HG03439 (cell line): ENCODE measurements around the gene TFRC.
"Not testable (repeated sequence)": the region's sequence is repeated elsewhere in the genome, so short reads cannot be mapped to it uniquely, and the experiment has no call there.

Experiments used
- ATAC-seq: cut with Tn5 transposase; IDR thresholded peaks from one replicate; pipeline ENCODE4 v1.9.1; 2021; ENCODE audit warnings: mild to moderate bottlenecking, moderate library complexity; ENCODE audit not compliant: unreplicated experiment

The TFRC gene

DNA sequence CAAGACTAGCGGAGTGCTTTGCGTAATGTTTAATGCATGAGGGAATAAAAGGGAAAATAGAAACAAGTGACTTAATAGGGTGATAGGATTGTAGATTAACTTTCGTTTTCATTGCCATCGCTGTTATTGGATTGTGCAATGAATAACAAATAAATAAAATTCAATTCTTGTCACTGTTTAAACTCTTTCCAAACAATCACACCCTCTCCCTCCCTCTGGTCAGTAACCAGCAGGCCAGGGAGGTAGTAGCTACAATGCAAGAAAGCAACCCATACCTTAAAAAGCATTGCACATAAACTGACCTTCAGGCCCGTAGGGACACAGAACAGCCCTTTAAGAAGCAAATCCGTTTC is 705 bp upstream of the TFRC start:
- ATAC-seq = peak; percentile 2

DNA sequence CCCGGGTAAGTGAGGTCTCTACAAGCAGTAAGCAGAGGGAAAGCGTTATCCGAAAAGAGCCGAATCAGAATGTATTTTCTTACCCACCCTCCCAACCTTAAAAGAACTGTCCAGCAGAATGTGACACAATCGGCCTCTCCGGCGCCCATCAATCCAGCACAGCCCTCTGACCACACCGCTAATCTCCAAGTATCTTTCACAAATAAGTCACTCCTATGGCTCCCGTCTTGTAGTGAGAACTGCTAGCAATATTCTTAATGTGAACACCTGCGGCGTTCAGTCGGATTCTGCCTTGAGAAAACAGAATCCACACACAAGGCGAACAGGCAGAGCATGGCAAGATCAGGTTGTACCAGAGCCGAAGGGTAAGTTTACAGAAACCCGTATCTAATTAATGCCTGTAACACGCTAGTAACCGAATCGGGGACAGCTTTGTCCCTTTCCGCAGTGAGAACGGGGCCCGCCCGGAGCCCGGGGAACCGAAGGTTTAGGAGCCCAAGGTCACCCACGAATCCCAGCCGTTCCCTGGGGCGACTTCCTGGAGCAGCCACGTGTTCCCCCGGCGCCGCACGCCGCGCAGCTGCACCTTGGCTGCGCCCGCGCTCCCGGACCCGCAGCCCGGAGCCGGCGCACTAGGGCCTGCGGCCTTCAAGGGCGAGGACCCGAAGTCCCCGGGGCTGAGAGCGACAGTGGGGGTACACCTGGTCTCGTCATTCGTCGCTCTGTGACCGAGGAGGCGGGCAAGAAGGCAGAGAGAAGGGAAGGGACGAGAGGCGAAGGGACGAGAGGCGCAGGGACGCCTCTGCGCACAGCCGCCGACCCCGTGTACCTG is 672 bp downstream of the TFRC start:
- peak; percentile 29 for ATAC-seq

DNA sequence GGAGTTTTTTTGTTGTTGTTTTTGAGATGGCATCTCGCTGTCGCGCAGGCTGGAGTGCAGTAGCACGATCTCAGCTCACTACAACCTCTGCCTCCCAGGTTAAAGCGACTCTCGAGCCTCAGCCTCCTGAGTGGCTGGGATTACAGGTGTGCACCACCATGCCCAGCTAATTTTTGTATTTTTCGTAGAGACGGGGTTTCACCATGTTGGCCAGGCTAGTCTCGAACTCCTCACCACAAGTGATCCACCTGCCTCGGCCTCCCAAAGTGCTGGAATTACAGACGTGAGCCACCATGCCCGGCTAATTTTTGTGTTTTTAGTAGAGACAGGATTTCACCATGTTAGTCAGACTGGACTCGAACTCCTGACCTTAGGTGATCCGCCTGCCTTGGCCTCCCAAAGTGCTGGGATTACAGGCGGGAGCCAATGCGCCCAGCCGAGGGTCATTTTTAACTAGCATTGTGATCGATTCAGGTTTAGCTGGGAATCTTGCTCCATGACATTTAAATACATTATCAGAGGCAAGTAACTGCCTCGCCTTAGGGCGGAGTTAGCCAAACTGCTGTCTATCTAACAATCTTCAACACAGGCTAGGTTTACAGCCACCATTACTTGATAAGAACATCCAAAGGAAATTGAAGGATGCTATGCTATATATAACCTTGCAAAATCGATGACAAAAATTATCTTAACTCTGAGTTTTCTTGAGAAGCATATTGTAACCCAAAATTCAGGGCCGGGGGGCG is 1.6 kb downstream of the TFRC start:
- not testable (repeated sequence) for ATAC-seq

DNA sequence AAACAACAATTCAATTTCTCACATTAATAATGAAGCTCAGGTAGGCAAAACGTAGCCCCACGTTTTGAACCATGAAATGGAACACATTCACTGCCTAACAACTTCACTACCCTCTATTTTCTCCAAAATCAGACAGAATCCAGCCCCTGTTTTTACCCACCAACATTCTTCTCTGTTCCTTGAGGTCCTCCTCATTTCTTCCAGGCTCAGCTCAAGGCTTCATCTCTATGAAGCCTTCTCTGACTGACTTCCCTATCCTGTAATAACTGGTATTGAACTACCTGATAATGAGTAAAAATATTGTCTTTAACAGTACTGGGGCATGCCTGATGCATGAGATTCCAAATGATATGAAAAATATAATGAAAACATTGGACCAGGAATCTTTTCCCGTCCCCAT is 2.2 kb downstream of the TFRC start:
- ATAC-seq = no peak

DNA sequence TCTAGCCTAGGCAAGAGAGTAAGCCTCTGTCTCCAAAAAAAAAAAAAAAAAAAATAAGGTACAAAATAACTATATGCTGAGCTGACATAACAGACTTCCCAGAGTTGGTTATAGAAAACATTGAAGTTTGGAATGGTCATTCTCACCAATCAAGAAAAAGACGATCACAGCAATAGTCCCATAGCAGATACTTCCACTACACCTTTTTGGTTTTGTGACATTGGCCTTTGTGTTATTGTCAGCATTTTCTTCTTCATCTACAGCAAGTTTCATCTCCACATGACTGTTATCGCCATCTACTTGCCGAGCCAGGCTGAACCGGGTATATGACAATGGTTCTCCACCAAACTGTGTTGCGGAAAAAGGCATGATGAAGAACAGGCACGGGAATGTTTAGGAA is 6.9 kb downstream of the TFRC start:
- ATAC-seq = no peak

DNA sequence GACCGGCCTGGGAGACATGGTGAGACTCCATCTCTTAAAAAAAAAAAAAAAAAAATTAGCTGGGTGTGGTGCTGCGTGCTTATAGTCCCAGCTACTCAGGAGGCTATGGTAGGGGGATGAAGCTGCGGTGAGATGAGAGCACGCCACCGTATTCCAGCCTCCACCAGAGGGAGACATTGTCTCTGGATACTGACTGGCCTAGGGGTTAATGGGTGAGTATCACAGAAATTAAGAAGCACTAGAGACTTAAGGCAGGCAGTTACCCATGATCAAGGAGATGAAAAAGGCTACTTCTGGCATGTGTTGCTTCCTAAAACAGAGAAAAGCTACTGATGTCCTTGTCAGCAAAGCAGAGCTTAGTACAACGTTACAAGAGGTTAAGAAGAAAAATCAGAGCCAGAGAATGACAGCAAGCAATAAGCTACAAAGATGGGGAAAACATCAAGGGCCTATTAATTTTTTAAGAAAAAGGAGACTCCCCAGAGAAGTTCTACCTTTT is 8.6 kb downstream of the TFRC start:
- ATAC-seq = peak; percentile 53

DNA sequence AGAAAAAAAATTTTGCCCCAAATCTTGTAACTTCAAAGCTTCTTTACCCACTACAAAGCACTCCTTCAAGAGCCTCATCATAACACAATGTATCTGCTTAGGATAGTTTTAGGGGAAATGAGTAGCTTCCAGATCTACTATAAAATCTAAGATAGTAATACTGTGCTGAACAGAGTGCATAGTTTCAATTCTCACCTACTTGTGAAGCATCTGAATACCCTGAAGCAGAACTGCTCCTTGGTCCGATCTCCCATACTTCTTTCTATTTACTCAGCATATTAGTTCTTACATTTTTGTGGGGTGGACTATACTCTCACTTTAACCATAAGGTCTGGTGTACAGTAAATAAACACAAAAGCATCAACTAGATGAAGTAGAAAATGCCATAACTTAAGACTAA is 9.6 kb downstream of the TFRC start:
- ATAC-seq = no peak

DNA sequence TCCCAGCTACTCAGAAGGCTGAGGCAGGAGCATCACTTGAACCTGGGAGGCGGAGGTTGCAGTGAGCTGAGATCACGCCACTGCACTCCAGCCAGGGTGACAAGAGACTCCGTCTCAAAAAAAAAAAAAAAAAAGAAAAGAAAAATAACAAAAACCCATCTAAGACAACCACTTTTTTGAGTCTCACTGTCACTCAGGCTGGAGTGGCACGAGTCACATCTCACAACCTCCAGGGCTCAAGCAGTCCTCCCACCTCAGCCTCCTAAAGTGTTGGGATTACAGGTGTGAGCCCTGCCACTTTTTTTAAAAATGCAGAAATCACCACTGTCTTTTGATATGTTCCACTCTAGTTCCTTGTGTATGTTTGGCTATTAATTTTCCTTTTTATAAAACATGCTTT is 13.1 kb downstream of the TFRC start:
- not testable (repeated sequence) for ATAC-seq

DNA sequence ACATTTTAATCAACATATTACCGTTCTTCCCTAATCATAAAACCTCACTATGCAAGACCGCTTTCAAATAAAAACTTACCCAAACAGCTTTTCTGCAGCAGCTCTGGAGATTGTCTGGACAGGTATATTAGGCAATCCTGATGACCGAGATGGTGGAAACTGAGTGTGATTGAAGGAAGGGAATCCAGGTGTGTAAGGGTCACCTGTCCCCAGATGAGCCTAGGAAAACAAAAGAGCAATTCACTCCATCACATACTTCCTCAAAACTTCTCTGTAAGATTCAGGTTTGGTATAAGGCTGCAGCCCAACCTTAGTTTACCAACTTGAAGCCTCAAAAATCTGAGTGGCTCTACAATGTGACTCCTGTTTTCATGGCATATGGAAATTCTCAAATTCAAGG is 14.5 kb downstream of the TFRC start:
- no peak for ATAC-seq

DNA sequence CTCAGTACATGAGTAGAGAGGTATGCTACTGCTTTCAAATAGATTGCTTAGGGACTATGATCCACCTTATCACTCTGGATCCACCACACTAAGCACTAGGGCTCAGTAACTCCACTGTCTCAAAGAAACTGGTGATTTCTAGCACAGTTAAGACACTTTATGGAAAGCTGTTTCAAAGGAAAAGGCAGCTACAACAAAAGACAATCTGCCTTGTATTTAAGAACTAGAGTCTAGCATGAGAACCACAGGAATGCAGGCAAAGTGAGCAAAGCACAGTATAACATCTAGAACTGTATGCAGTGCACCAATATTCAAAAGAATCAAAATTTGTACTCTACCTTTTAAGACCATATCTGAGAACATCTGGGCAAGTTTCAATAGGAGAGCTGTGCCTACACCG is 17.9 kb downstream of the TFRC start:
- ATAC-seq = no peak

DNA sequence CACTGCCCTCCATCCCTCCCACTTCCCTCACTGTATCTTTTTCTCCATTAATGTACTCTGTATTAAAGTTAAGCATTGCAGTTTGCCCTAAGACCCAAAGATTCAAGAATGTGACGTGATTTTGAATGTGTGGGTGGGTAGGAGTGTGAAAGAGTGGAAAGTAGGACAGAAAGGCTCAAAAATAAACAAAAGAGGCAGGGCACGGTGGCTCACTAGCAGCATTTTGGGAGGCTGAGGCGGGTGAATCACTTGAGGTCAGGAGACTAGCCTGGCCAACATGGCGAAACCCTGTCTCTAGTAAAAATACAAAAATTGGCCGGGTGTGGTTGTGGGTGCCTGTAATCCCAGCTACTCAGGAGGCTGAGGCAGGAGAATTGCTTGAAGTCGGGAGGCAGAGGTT is 18.4 kb downstream of the TFRC start:
- ATAC-seq = no peak

DNA sequence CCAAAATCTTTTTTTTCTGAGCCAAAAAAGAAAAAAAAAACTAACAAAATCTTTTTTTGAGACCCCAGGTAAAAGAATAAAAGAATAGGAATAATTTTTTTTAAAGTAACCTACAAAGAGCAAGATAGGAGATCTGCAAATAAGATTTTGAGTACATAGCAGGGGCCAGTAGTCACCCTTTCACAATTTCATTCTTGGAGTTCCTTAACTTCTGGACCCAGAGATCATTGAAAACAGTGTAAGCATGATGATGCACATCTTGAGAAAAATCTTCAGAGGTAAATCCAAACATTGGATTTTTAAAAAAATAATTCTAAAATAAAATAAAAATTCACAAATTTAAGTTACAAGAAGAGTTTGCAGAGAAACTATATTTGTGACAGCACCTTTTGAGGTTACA is 18.8 kb downstream of the TFRC start:
- ATAC-seq = no peak

DNA sequence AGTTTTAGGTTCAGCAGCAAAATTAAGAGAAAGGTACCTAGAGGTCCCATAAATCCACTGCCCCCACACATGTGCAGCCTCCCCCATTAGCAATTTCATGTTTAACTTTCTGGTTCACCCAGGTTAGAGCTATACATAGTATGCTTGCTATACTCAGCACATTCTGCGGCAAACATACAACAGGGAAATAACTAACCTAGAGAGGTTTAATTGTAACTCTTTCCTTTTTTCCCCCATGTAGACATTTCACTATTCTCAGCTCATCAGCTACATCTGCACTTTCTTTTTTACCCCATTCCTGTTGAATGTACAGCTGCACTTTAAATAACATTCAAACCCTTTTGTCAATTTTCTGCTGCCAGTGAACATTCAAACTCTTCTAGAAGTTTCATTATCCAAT is 21.1 kb downstream of the TFRC start:
- ATAC-seq = no peak

DNA sequence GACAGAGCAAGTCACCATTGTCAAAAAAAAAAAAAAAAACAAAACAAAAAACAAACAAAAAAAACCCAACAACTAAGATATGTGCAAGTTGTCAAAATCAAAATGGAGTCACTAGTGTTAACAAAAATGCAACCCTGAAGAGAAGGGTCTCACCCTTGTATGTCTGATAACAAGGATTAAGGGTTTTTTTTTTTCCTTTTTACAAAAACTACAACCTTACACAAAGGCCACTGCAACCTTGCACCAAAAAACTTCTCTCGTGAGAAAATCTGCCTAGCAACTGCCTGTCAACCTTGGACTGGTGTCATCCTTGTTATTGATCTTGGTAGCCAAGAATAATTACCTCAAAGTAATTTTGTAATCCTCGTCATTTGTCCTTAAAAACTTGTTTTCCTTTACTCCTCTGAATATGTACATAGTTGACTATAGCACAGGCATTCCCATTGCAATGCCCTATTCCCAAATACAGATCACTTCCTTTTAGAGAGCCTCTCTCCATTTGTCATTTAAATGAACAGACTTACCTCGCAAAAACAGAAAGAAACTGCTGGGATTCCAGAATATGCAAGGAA is 24.0 kb downstream of the TFRC start:
- ATAC-seq = no peak

DNA sequence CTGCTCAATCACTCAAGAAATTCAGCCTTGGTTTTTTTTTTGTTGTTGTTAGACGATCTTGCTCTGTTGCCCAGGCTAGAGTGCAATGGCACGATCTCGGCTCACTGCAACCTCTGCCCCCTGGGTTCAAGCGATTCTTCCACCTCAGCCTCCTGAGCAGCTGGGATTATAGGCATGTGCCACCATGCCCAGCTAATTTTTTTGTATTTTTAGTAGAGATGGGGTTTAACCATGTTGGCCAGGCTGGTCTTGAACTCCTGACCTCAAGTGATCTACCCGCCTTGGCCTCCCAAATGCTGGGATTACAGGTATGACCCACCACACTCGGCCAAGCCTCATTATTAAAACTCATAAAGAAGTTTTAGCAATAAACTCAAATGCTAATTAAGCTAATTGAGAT is 25.5 kb downstream of the TFRC start:
- ATAC-seq = not testable (repeated sequence)

DNA sequence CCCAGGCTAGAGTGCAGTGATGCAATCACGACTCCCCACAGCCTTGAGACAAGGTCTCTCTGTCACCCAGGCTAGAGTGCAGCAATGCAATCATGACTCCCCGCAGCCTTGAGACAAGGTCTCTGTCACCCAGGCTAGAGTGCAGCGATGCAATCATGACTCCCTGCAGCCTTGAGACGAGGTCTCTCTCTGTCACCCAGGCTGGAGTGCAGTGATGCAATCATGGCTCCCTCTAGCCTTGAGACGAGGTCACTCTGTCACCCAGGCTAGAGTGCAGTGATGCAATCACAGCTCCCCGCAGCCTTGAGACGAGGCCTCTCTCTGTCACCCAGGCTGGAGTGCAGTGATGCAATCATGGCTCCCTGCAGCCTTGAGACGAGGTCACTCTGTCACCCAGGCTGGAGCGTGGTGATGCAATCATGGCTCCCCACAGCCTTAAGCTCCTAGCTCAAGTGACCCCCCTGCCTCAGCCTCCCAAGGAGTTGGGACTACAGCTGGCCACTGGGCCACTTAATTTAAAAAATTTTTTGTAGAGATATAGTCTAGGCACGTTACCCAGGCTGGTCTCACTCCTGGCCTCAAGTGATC is 26.1 kb downstream of the TFRC start:
- no peak for ATAC-seq

DNA sequence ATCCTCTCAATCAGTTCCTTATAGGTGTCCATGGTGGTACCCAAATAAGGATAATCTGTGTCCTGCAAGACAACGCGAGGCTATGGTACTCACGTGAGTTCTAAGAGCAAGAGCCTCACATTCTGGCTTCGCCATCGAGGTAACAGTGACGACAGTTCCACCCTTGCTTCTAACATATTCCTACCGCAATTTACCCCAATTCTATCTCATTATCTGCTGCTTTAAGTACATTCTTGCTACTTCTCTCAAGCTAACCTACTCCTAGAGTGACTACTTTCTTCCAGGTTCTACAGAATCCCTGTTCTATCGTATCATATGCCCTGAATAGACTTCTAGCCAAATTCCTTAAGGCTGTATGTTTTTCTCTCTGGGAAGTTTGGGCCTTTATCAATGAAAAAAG is 26.6 kb downstream of the TFRC start:
- ATAC-seq = no peak

DNA sequence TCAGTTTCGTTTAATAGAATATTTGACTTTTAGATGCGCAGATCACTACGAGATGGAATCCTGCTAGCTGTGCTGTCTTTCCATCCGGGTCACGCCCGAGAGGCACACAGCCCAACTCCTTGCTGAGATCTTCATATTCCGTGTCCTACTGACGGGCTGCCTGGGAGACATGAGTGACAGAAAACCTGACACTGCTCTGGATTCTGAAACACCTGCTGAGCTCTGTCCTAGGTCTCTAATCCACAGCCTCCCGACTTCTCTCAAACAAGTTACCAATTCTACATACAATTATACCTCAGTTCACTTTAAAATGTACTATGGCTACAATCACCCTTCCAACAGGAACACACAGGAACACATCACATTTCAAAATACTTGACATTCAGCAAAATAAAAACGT is 27.2 kb downstream of the TFRC start:
- ATAC-seq = no peak

DNA sequence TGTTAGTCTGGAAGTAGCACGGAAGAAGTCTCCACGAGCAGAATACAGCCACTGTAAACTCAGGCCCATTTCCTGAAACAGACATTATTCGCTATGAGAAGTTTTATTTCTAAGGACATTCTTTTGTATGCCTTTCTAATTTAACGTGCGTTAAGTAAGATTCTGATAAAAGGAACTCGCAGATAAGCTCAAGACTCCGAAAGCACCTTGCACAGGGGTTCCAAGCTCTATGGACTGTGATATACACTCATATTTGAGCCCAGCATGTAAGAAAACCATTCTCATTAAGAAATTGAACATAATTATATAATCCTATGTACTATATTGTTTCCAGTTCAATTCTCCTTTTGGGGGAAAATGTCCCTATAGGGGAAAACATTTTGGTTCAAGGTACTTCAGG is 28.4 kb downstream of the TFRC start:
- ATAC-seq = no peak

DNA sequence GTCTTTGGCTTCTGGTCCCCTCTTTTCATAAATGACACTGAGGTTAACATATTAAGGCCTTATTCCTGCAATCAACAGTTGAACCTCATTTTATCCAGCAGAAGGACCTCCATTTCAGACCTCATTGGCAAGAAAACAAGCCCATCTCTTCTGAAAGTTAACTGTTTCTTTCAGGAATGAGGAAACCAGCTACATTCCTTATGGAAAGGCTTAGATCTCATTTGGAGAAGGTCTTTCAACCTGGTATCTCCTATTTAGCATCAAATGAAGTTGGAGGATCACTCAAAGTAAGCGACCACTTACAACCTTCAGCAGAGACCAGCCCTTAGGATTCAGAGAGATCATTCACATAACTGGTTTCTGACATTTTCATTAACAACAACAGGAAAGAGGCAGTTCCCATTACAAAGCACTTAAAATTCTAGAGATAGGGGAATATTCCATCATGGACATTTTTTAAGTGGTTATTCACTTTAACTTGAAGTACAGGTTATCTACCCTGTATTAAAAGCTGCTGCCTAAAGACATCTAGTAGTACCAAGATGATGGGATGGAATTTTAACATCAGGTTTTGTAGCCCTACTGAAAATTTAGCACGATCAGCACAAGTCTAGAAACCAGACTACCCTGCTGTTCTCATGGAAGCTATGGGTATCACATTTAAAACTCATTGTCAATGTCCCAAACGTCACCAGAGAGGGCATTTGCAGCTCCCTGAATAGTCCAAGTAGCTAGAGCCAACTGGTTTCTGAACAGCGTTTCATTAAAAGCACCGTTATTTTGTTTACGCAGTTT is 30.4 kb downstream of the TFRC start:
- no peak for ATAC-seq

DNA sequence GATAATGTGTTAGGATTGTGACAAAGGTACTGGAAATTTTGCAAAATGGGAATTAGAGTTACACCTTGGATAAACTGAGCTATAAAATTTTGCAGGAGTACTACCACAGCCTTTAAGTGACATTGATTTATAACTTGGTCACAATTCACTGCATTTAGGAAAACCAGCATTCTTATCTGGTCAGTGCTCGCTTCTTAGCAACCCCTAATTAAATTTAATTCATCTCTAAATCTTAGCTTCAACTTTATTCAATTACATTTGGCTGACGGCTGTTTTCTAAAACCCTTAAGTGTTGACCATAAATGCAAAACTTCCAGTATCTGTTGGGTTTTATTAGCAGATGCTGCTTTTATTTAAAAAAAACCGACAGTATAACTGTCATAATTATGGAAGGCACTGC is 31.3 kb downstream of the TFRC start:
- ATAC-seq = no peak
